ENCODE data around the gene GFOD1. TPM values are rescaled to one million over a fixed set of nuclear protein-coding genes. Genes with fewer than 3 reads are reported as not detected.
A peak's percentile ranks its signal among the peaks of the same experiment; 100 is the strongest.
"Not testable (repeated sequence)": the region's sequence is repeated elsewhere in the genome, so short reads cannot be mapped to it uniquely, and the experiment has no call there.

The GFOD1 gene
- total RNA-seq, 2 donors from 2014 or later, result 23.8 to 25.3 TPM

DNA sequence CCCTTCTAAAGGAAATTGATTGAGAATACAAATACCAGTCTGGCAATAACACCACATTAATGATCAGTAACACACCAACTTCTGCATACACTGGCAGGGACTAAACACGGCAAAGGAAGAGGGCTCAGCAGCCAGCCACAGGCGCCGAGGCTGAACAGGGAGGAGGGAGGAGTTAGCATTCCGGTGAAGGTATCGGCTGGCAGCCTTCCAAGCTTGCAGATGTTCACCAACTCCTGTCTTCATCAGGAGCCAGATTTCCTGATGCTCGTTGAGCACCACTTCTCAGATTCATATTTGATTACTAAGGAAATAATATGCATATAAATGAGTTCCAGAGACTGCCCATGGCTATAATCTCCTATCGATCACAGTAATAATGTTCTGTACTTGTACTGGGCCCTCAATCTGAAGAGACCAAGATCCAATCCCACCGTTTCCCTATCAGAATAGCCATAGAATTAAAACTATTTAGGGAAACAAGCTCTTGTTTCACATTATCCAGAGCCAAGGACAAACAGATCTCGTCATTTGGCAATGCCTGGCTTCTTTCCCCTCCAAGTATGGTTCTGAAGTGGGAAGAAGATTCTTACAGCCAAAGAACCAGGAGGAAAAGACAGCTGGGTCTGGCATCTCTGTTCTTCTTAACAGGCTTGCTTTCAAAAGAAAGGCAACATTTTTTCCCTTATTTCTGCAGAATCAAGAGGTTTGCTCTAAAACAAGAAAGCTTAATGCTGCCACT lies 42.2 kb downstream of the GFOD1 start:
- Histone ChIP-seq H3K9me3 (no peaks in the 10 kb centered on the region), H3K27me3 (replicated peaks; ENCODE audit: insufficient read depth) (no peaks in the 10 kb centered on the region), H3K36me3 (no peaks in the 10 kb centered on the region), H3K27ac (peak overlapping the region in 1 of 2 donors; percentile 49), H3K4me1 (ENCODE audit: control insufficient read depth in 1 of 2, low read depth in 2 of 2) (peaks cover 21 to 32% of the 10 kb centered on the region in 2 donors), H3K4me3 (peak overlapping the region; percentile 41)
- DNase-seq (ENCODE audit: low spot score) (no peak), ATAC-seq (ENCODE audit: insufficient number of reproducible peaks, low FRiP score, low read depth) (no peak)
- TF ChIP-seq, protein P1, sequence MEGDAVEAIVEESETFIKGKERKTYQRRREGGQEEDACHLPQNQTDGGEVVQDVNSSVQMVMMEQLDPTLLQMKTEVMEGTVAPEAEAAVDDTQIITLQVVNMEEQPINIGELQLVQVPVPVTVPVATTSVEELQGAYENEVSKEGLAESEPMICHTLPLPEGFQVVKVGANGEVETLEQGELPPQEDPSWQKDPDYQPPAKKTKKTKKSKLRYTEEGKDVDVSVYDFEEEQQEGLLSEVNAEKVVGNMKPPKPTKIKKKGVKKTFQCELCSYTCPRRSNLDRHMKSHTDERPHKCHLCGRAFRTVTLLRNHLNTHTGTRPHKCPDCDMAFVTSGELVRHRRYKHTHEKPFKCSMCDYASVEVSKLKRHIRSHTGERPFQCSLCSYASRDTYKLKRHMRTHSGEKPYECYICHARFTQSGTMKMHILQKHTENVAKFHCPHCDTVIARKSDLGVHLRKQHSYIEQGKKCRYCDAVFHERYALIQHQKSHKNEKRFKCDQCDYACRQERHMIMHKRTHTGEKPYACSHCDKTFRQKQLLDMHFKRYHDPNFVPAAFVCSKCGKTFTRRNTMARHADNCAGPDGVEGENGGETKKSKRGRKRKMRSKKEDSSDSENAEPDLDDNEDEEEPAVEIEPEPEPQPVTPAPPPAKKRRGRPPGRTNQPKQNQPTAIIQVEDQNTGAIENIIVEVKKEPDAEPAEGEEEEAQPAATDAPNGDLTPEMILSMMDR (IDR thresholded peaks at IDR 0.05), result no peak

DNA sequence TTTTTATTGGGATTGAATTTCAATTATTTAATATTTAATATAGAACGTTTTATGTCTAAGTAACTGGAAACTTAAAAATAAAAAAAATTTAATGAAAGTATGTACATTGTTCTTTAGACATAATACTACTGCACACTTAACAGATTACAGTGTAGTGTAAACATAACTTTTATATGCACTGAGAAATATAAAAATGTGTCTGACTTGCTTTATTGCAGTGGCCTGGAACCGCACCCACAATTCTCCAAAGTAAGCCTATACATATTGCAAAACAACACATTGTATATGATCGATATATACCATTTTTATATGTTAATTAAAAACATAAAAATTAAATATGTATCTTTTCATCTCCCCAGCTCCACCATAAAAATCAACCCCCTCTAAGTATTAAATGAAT lies 42.8 kb downstream of the GFOD1 start:
- TF ChIP-seq, protein P1 (IDR thresholded peaks at IDR 0.05), result no peak
- peaks cover 21 to 32% of the 10 kb centered on the region in 2 donors for H3K4me1 ChIP-seq (ENCODE audit: control insufficient read depth in 1 of 2, low read depth in 2 of 2)

DNA sequence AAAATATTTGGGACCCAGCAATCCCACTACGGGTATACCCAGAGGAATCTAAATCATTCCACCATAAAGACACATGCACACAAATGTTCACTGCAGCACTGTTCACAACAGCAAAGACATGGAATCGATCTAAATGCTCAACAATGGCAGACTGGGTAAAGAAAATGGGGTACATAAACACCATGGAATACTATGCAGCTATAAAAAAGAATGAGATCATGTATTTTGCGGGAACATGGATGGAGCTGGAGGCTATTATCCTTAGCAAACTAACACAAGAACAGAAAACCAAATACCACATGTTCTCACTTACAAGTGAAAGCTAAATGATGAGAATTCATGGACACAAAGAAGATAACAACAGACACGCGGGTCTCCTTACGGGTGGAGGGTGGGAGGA lies 43.4 kb downstream of the GFOD1 start:
- H3K27ac ChIP-seq; H3K9me3 ChIP-seq; H3K4me3 ChIP-seq; H3K27me3 ChIP-seq (replicated peaks; ENCODE audit: insufficient read depth); DNase-seq (ENCODE audit: low spot score); ATAC-seq (ENCODE audit: insufficient number of reproducible peaks, low FRiP score, low read depth); H3K36me3 ChIP-seq: not testable (repeated sequence)
- H3K4me1 ChIP-seq (ENCODE audit: control insufficient read depth in 1 of 2, low read depth in 2 of 2), result peaks cover 21 to 31% of the 10 kb centered on the region in 2 donors

More for the DNA sequence above, 42.8 kb downstream of the GFOD1 start:
- H3K27ac ChIP-seq, result no peak overlapping the region
- no peaks in the 10 kb centered on the region for H3K36me3 ChIP-seq
- H3K27me3 ChIP-seq (replicated peaks; ENCODE audit: insufficient read depth), result no peaks in the 10 kb centered on the region
- ATAC-seq (ENCODE audit: insufficient number of reproducible peaks, low FRiP score, low read depth) (no peak), DNase-seq (ENCODE audit: low spot score) (no peak)
- H3K4me3 ChIP-seq, result no peak overlapping the region
- H3K9me3 ChIP-seq, result no peaks in the 10 kb centered on the region

DNA sequence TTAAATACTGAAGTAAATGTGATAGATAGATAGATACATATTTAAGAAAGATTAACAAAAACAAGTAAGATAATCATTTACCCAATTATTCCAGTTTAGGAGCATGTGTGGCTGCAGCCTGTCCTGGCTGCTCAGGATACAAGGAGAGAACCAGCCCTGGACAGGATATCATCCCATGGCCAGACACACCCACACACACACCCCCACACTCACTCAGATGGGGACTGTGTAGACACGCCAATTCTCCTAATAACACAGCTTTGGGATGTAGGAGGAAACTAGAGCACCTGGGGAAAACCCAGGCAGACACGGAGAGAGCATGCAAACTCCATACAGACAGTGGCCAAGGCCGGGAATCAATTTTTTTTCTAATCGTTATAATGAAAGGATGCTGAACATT lies 45.6 kb downstream of the GFOD1 start:
- H3K27ac ChIP-seq, result no peak overlapping the region
- DNase-seq (ENCODE audit: low spot score), result no peak
- H3K27me3 ChIP-seq (replicated peaks; ENCODE audit: insufficient read depth), result no peaks in the 10 kb centered on the region
- ATAC-seq (ENCODE audit: insufficient number of reproducible peaks, low FRiP score, low read depth), result no peak
- H3K9me3 ChIP-seq, result no peaks in the 10 kb centered on the region
- no peaks in the 10 kb centered on the region for H3K36me3 ChIP-seq
- TF ChIP-seq, protein P1 (IDR thresholded peaks at IDR 0.05), result no peak
- H3K4me3 ChIP-seq, result no peak overlapping the region
- peaks cover 10 to 17% of the 10 kb centered on the region in 2 donors for H3K4me1 ChIP-seq (ENCODE audit: control insufficient read depth in 1 of 2, low read depth in 2 of 2)

DNA sequence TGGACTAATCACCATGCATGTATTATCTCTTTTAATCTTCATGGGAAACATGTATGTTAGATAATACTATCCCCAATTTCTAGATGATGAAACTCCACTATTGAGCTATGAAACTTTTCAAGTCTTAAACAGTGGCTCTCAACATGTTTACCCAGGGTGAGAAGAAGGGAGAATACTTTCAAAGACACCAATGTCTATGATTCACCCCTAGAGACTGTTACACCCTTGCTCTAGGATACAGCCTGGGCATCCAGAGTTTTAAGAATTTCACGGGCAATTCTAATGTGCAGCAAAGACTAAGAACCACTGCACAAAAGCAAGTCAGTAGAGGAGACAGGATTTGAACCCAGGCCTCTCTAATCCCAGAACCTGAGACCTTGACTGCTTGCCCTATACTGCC lies 47.8 kb downstream of the GFOD1 start:
- H3K27ac ChIP-seq, result no peak overlapping the region
- no peak for ATAC-seq (ENCODE audit: insufficient number of reproducible peaks, low FRiP score, low read depth)

More for the DNA sequence above, 47.8 kb downstream of the GFOD1 start:
- Histone ChIP-seq H3K9me3 (no peaks in the 10 kb centered on the region), H3K4me3 (no peak overlapping the region), H3K36me3 (no peaks in the 10 kb centered on the region), H3K4me1 (ENCODE audit: control insufficient read depth in 1 of 2, low read depth in 2 of 2) (no peaks in the 10 kb centered on the region), H3K27me3 (replicated peaks; ENCODE audit: insufficient read depth) (no peaks in the 10 kb centered on the region)
- TF ChIP-seq, protein P1 (IDR thresholded peaks at IDR 0.05), result no peak
- DNase-seq (ENCODE audit: low spot score), result no peak
